Liver (tissue), 9 donors: ENCODE results near the gene SETD7. TPM values are rescaled to one million over a fixed set of nuclear protein-coding genes. Genes with fewer than 3 reads are reported as not detected.

Experiments used
- DNase-seq: peaks from one replicate; pipeline ENCODE4 v3.0.0-alpha.2; 2017; ENCODE audit warnings: low spot score
- H3K27ac ChIP-seq, 2 donors: one replicate each; pipeline ENCODE4 v1.7.0; 2013; ENCODE audit warnings: inconsistent platforms in 2 of 2, low read length in 2 of 2, control low read depth in 1 of 2, low read depth in 1 of 2, mild to moderate bottlenecking in 1 of 2
- H3K27me3 ChIP-seq, 4 donors: one replicate each; pipeline versions ENCODE4 v1.6.1 to v1.7.0; 2013; ENCODE audit warnings: low read length in 3 of 4, inconsistent platforms in 1 of 4, mild to moderate bottlenecking in 1 of 4, moderate library complexity in 1 of 4; ENCODE audit not compliant: control insufficient read depth in 4 of 4, insufficient read depth in 4 of 4
- H3K36me3 ChIP-seq, 4 donors: one replicate each; pipeline versions ENCODE4 v1.6.1 to v1.7.0; 2013; ENCODE audit warnings: low read length in 3 of 4, mild to moderate bottlenecking in 3 of 4, low read depth in 1 of 4, moderate library complexity in 1 of 4; ENCODE audit not compliant: control insufficient read depth in 4 of 4, insufficient read depth in 3 of 4
- H3K4me1 ChIP-seq, 4 donors: one replicate each; pipeline versions ENCODE4 v1.6.1 to v1.7.0; 2013; ENCODE audit warnings: low read length in 3 of 4, mild to moderate bottlenecking in 3 of 4, moderate library complexity in 1 of 4; ENCODE audit not compliant: control insufficient read depth in 4 of 4, insufficient read depth in 4 of 4
- H3K4me3 ChIP-seq, 3 donors: one replicate each; pipeline versions ENCODE4 v1.6.1 to v1.7.0; 2013; ENCODE audit warnings: low read length in 3 of 3, control low read depth in 1 of 3, low read depth in 1 of 3, mild to moderate bottlenecking in 1 of 3
- H3K9ac ChIP-seq, 2 donors: one replicate each; pipeline ENCODE4 v1.7.0; 2013; ENCODE audit warnings: low read length in 2 of 2, mild to moderate bottlenecking in 2 of 2, moderate library complexity in 2 of 2, control low read depth in 1 of 2, low read depth in 1 of 2
- H3K9me3 ChIP-seq, 4 donors: one replicate each; pipeline versions ENCODE4 v1.6.1 to v1.7.0; 2013; ENCODE audit warnings: low read length in 3 of 4; ENCODE audit not compliant: control insufficient read depth in 4 of 4
- EGR1 ChIP-seq, 2 donors: IDR thresholded peaks; 2 replicates each; pipeline ENCODE4 v1.6.1; 2016 to 2018; ENCODE audit warnings: antibody characterized with exemption in 2 of 2, low read depth in 2 of 2
- FOXA1 ChIP-seq: IDR thresholded peaks from 2 replicates; pipeline ENCODE4 v1.6.1; 2016; ENCODE audit warnings: antibody characterized with exemption
- FOXA2 ChIP-seq: IDR thresholded peaks from 2 replicates; pipeline ENCODE4 v1.6.1; 2016; ENCODE audit warnings: antibody characterized with exemption
- GABPA ChIP-seq, 2 donors: IDR thresholded peaks in 1 of 2; conservative IDR thresholded peaks in 1 of 2; 2 replicates each; pipeline ENCODE4 v1.6.1; 2016; ENCODE audit warnings: antibody characterized with exemption in 2 of 2, mild to moderate bottlenecking in 1 of 2, moderate library complexity in 1 of 2
- HNF4A ChIP-seq, 2 donors: conservative IDR thresholded peaks; 2 replicates each; pipeline ENCODE4 v1.6.1; 2016; ENCODE audit warnings: antibody characterized with exemption in 2 of 2, mild to moderate bottlenecking in 2 of 2
- HNF4G ChIP-seq: IDR thresholded peaks from 2 replicates; pipeline ENCODE4 v1.6.1; 2016; ENCODE audit warnings: antibody characterized with exemption
- JUND ChIP-seq, 2 donors: IDR thresholded peaks; 2 replicates each; pipeline ENCODE4 v1.6.1; 2016; ENCODE audit warnings: antibody characterized with exemption in 2 of 2
- NR2F2 ChIP-seq: IDR thresholded peaks from 2 replicates; pipeline ENCODE4 v1.6.1; 2016; ENCODE audit warnings: antibody characterized with exemption
- RAD21 ChIP-seq, 2 donors: IDR thresholded peaks; 2 replicates each; pipeline ENCODE4 v1.6.1; 2016; ENCODE audit warnings: antibody characterized with exemption in 2 of 2, mild to moderate bottlenecking in 2 of 2
- RXRA ChIP-seq, 2 donors: IDR thresholded peaks; 2 replicates each; pipeline ENCODE4 v1.6.1; 2017 to 2018; ENCODE audit warnings: antibody characterized with exemption in 2 of 2, mild to moderate bottlenecking in 1 of 2
- SP1 ChIP-seq: IDR thresholded peaks from 2 replicates; pipeline ENCODE4 v1.6.1; 2018; ENCODE audit warnings: antibody characterized with exemption, mild to moderate bottlenecking
- TAF1 ChIP-seq: conservative IDR thresholded peaks from 2 replicates; pipeline ENCODE4 v1.6.1; 2016; ENCODE audit warnings: antibody characterized with exemption, mild to moderate bottlenecking
- WGBS: extraction: QIAGEN DNeasy Blood & Tissue Kit; methylation state at CpG from one replicate; pipeline ENCODE4 v1.1.7; 2013; 5-methylcytosine and 5-hydroxymethylcytosine counted together
- polyA plus RNA-seq, 2 donors: library from polyadenylated mRNA; stranded (reverse) in 1 of 2; unstranded in 1 of 2; fragments of 200-250 nt in 1 of 2; fragments of >200 nt in 1 of 2; fragmentation: Nextera tagmentation in 1 of 2; extraction: Ambion mirVana in 1 of 2; gene quantifications; one replicate each; pipeline versions ENCODE4 v1.2.1 to v1.2.3, GENCODE V29; 2013 to 2015
- total RNA-seq, 2 donors: library from RNA; depleted of rRNA; stranded (reverse); fragments of >200 nt; gene quantifications; one replicate each; pipeline ENCODE4 v1.2.3, GENCODE V29; 2014
- TF ChIP-seq, protein P1 (sequence below): IDR thresholded peaks from 2 replicates; pipeline ENCODE4 v1.6.1; 2016; ENCODE audit warnings: antibody characterized with exemption
- TF ChIP-seq, protein P2 (sequence below): IDR thresholded peaks from 2 replicates; pipeline ENCODE4 v1.6.1; 2016; ENCODE audit warnings: antibody characterized with exemption
- TF ChIP-seq, protein P3 (sequence below): IDR thresholded peaks from 2 replicates; pipeline ENCODE4 v1.6.1; 2016; ENCODE audit warnings: antibody characterized with exemption, mild to moderate bottlenecking
- TF ChIP-seq, protein P4 (sequence below): fragments of 150-350 bp; IDR thresholded peaks from 2 replicates; pipeline ENCODE4 v1.5.1; 2017; ENCODE audit warnings: improper control_type of control experiment, low read depth, low read length; ENCODE audit not compliant: missing input control
- TF ChIP-seq, protein P5 (sequence below): IDR thresholded peaks from 2 replicates; pipeline ENCODE4 v1.6.1; 2016; ENCODE audit warnings: antibody characterized with exemption
- donor health status: healthy.
- donor health status: healthy.
- donor health status: healthy.
- donor health status: healthy.
- donor health status: healthy.

SETD7 gene
- total and polyA plus RNA-seq, 4 donors, result 12.9 to 81.7 (median 18.0) TPM

DNA sequence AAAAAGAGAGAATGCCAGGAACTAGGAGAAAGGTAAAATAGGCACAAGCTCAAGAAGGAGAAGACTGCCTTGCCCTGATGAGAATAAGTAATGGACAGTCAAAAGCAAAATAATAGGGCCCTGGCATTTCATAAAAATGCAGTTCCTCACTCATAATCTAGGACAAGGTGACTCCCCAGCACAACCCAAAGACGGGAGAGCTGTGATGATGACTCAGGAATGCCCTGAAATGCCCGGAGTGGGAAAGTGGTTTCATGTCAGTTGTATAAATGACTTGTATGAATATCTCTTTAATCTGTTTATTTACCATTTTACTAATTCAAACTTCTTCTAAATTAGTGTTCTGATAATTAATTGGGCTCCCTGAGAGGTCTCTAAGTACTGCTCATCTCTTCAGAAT lies 28.8 kb upstream of the SETD7 start:
- no peaks in the 10 kb centered on the region for H3K4me1 ChIP-seq
- H3K9me3 ChIP-seq, result no peaks in the 10 kb centered on the region
- no peaks in the 10 kb centered on the region for H3K27me3 ChIP-seq
- H3K36me3 ChIP-seq, result no peaks in the 10 kb centered on the region
- H3K27ac ChIP-seq, result no peak overlapping the region
- no peak overlapping the region for H3K9ac ChIP-seq
- no peak overlapping the region for H3K4me3 ChIP-seq
- no peak for TF ChIP-seq FOXA2
- TF ChIP-seq, protein P1, sequence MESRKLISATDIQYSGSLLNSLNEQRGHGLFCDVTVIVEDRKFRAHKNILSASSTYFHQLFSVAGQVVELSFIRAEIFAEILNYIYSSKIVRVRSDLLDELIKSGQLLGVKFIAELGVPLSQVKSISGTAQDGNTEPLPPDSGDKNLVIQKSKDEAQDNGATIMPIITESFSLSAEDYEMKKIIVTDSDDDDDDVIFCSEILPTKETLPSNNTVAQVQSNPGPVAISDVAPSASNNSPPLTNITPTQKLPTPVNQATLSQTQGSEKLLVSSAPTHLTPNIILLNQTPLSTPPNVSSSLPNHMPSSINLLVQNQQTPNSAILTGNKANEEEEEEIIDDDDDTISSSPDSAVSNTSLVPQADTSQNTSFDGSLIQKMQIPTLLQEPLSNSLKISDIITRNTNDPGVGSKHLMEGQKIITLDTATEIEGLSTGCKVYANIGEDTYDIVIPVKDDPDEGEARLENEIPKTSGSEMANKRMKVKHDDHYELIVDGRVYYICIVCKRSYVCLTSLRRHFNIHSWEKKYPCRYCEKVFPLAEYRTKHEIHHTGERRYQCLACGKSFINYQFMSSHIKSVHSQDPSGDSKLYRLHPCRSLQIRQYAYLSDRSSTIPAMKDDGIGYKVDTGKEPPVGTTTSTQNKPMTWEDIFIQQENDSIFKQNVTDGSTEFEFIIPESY, result no peak
- TF ChIP-seq TAF1, result no peak
- TF ChIP-seq SP1, result no peak
- TF ChIP-seq, protein P2, sequence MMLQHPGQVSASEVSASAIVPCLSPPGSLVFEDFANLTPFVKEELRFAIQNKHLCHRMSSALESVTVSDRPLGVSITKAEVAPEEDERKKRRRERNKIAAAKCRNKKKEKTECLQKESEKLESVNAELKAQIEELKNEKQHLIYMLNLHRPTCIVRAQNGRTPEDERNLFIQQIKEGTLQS, result no peak
- TF ChIP-seq, protein P3, sequence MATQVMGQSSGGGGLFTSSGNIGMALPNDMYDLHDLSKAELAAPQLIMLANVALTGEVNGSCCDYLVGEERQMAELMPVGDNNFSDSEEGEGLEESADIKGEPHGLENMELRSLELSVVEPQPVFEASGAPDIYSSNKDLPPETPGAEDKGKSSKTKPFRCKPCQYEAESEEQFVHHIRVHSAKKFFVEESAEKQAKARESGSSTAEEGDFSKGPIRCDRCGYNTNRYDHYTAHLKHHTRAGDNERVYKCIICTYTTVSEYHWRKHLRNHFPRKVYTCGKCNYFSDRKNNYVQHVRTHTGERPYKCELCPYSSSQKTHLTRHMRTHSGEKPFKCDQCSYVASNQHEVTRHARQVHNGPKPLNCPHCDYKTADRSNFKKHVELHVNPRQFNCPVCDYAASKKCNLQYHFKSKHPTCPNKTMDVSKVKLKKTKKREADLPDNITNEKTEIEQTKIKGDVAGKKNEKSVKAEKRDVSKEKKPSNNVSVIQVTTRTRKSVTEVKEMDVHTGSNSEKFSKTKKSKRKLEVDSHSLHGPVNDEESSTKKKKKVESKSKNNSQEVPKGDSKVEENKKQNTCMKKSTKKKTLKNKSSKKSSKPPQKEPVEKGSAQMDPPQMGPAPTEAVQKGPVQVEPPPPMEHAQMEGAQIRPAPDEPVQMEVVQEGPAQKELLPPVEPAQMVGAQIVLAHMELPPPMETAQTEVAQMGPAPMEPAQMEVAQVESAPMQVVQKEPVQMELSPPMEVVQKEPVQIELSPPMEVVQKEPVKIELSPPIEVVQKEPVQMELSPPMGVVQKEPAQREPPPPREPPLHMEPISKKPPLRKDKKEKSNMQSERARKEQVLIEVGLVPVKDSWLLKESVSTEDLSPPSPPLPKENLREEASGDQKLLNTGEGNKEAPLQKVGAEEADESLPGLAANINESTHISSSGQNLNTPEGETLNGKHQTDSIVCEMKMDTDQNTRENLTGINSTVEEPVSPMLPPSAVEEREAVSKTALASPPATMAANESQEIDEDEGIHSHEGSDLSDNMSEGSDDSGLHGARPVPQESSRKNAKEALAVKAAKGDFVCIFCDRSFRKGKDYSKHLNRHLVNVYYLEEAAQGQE, result no peak
- no peak for TF ChIP-seq GABPA (IDR thresholded peaks at IDR 0.05 in 1 of 2, conservative IDR thresholded peaks at IDR 0.05 in 1 of 2)
- TF ChIP-seq FOXA1, result no peak
- TF ChIP-seq RXRA (IDR thresholded peaks at IDR 0.05), result no peak
- TF ChIP-seq, protein P4, sequence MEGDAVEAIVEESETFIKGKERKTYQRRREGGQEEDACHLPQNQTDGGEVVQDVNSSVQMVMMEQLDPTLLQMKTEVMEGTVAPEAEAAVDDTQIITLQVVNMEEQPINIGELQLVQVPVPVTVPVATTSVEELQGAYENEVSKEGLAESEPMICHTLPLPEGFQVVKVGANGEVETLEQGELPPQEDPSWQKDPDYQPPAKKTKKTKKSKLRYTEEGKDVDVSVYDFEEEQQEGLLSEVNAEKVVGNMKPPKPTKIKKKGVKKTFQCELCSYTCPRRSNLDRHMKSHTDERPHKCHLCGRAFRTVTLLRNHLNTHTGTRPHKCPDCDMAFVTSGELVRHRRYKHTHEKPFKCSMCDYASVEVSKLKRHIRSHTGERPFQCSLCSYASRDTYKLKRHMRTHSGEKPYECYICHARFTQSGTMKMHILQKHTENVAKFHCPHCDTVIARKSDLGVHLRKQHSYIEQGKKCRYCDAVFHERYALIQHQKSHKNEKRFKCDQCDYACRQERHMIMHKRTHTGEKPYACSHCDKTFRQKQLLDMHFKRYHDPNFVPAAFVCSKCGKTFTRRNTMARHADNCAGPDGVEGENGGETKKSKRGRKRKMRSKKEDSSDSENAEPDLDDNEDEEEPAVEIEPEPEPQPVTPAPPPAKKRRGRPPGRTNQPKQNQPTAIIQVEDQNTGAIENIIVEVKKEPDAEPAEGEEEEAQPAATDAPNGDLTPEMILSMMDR, result no peak
- no peak for TF ChIP-seq NR2F2
- TF ChIP-seq JUND (IDR thresholded peaks at IDR 0.05), result no peak
- TF ChIP-seq, protein P5, sequence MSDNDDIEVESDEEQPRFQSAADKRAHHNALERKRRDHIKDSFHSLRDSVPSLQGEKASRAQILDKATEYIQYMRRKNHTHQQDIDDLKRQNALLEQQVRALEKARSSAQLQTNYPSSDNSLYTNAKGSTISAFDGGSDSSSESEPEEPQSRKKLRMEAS, result no peak
- no peak for TF ChIP-seq HNF4G
- no peak for TF ChIP-seq EGR1 (IDR thresholded peaks at IDR 0.05; ENCODE audit: low read depth in 2 of 2)
- WGBS, result 93% methylated on average over 2 of the region's 2 CpGs
- DNase-seq, result no peak

DNA sequence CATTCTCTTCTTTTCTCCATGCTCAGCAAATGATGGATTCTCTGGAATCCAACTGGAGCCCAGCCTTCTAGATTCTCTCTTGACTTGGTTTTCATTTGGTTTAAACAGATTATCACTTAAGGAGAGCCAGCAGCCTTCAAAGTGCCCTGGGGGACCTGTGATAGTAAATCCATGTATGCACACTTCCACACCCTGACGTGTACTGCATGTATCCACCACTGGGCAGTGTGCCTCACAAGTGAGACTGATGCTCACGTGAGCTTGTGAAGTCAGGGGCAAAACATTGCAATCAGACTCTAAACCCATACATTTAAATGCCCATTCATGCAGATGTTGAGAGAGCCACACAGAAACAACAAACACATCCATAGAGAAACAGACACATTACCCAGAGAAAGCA lies 28.0 kb upstream of the SETD7 start:
- Histone ChIP-seq H3K27me3 (no peaks in the 10 kb centered on the region), H3K27ac (no peak overlapping the region), H3K4me1 (no peaks in the 10 kb centered on the region), H3K36me3 (no peaks in the 10 kb centered on the region), H3K9ac (no peak overlapping the region), H3K4me3 (no peak overlapping the region), H3K9me3 (no peaks in the 10 kb centered on the region)
- no peak for DNase-seq
- 94% methylated on average over 2 of the region's 2 CpGs for WGBS
- TF ChIP-seq, protein P2, result no peak
- TF ChIP-seq RAD21 (IDR thresholded peaks at IDR 0.05) (no peak), GABPA (IDR thresholded peaks at IDR 0.05 in 1 of 2, conservative IDR thresholded peaks at IDR 0.05 in 1 of 2) (no peak), SP1 (no peak), TAF1 (no peak), HNF4G (no peak), HNF4A (conservative IDR thresholded peaks at IDR 0.05) (no peak), RXRA (IDR thresholded peaks at IDR 0.05) (no peak), NR2F2 (no peak)
- TF ChIP-seq, protein P5, result no peak
- TF ChIP-seq, protein P3, result no peak
- TF ChIP-seq, protein P4, result no peak
